ENCODE data around the gene GANAB. TPM values are rescaled to one million over a fixed set of nuclear protein-coding genes. Genes with fewer than 3 reads are reported as not detected.
A peak's percentile ranks its signal among the peaks of the same experiment; 100 is the strongest.

Gene GANAB
- total RNA-seq, 6 donors from 2014 or later: 82.3 to 240 (median 138) TPM

DNA sequence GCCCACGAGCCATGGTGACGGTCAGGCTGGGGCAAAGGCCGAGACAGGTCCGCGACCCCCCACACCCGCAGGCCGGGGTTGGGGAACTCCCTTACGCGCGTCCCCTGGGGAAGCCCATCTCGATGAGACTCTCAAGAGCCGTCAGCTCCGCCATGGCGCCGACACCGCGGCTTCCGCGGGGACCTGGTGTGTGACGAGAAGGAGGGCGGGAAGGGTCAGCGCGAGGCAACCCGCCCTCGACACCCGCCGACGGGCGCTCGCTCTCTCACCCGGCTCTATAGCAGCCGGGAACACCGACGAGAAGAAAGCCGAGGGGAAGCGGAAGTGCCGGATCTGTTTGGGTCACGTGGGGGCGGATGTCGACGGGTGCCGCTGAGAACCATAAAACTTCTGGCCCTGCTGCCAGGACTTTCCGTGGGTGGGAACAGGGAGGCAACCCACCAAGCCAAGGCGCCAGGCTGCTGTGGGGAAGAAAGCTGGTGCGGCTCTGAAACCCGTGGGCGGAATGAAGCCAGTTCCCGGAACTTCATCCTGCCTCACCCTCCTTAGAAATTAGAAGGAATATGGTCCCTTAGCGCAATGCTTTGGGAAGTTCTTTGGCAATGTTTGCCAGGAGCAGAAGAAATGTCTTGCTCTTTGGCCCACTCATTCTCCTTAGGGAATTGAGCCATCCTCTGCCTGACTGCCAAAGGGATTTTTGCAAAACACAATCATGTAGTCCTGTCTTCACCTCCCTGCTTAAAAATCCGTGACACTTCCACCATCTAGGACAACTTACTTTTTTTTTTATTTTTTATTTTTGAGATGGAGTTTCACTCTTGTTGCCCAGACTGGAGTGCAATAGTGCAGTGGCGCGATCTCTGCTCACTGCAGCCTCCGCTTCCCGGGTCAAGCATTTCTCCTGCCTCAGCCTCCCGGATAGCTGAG lies 32.6 kb upstream of the GANAB start, which contains the start of gene UBXN1:
Gene UBXN1, minus strand, starts transcription at position 304 of the 927 bp plus-strand sequence. Its CDS starts 150 bp downstream, at position 154.
- WGBS, 2 donors: 8 to 21% methylated on average over 19 to 52 of the region's 55 CpGs
- ATAC-seq (ENCODE audit: low FRiP score in 2 of 2) (peak; percentile 93 to 96), DNase-seq (peak; percentile 89 to 92)
- H3K4me1 ChIP-seq: peaks cover 15 to 43% (median 24%) of the 10 kb centered on the region in 4 donors
- H3K9me3 ChIP-seq: no peaks in the 10 kb centered on the region
- peaks cover 2 to 35% (median 15%) of the 10 kb centered on the region in 4 donors for H3K36me3 ChIP-seq
- TF ChIP-seq EP300 (IDR thresholded peaks at IDR 0.05): peak in 2 of 4 donors; percentile 12 to 64
- TF ChIP-seq POLR2AphosphoS5 (IDR thresholded peaks at IDR 0.05): peak; percentile 94 to 97
- TF ChIP-seq POLR2A (IDR thresholded peaks at IDR 0.05): peak in 3 of 4 donors; percentile 56 to 85 (median 57)
- peak in 1 of 6 experiments; percentile 12 for TF ChIP-seq CTCF (IDR thresholded peaks at IDR 0.05)
- H3K27ac ChIP-seq: peak within 1 kb of the TSS; percentile 88 to 96 (median 92)
- no peaks in the 10 kb centered on the region for H3K27me3 ChIP-seq
- peak within 1 kb of the TSS; percentile 79 to 95 (median 88) for H3K4me3 ChIP-seq

DNA sequence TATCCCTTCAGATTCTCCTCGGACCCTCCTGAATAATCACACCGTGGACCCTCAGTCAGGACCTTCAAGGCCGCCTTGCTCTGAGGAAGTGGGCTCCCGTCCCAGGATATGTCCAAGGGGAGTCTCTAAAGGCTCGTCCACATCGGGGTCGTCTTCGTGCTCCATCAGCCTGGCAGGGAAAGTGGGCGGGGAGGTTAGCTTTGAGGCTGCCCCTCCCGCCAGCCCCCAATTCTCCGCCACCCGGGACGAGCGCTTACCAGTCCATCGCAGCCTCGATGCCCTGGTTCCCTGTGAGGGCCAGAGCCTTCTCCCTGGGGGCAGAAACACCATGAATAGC lies 32.0 kb upstream of the GANAB start:
- Histone ChIP-seq H3K4me1 (peaks cover 16 to 44% (median 24%) of the 10 kb centered on the region in 4 donors), H3K4me3 (peak overlapping the region; percentile 79 to 95 (median 88)), H3K36me3 (peaks cover 2 to 41% (median 15%) of the 10 kb centered on the region in 4 donors), H3K9me3 (no peaks in the 10 kb centered on the region), H3K27ac (peak overlapping the region; percentile 88 to 96 (median 92)), H3K27me3 (no peaks in the 10 kb centered on the region)
- 3 to 14% methylated on average over 2 to 16 of the region's 16 CpGs for WGBS, 2 donors
- no peak for TF ChIP-seq EP300 (IDR thresholded peaks at IDR 0.05)
- TF ChIP-seq CTCF (IDR thresholded peaks at IDR 0.05): no peak
- TF ChIP-seq POLR2A (IDR thresholded peaks at IDR 0.05): no peak
- no peak for TF ChIP-seq POLR2AphosphoS5 (IDR thresholded peaks at IDR 0.05)
- DNase-seq: no peak
- no peak for ATAC-seq (ENCODE audit: low FRiP score in 2 of 2)

GRCh38 chr11:62677714-62678113 lies 31.3 kb upstream of the GANAB start:
- 79 to 87% methylated on average over 15 of the region's 15 CpGs for WGBS, 2 donors
- H3K36me3 ChIP-seq: peaks cover 2 to 44% (median 15%) of the 10 kb centered on the region in 4 donors
- H3K27ac ChIP-seq: peak overlapping the region in 2 of 4 donors; percentile 93 to 96

DNA sequence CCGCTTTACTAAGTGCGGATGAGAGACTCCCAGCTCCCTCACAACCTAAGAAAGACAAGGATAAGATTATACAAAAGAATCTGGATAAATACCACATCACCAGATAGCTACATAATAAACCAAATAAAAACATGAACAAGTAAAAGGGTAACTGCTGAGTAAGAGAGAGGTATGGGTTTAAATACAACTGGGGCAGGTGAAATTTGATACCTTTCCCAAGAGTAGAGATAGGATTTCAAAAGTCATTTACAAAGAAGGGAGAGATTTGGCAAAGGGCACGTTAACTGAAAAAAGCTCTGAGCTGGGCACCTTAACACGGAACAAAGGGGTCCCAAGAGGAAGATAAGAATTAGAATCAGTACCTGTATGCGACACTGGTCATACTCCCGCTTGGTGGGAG lies 30.7 kb upstream of the GANAB start:
- H3K27ac ChIP-seq: no peak overlapping the region
- no peaks in the 10 kb centered on the region for H3K27me3 ChIP-seq
- DNase-seq (no peak), ATAC-seq (ENCODE audit: low FRiP score in 2 of 2) (no peak)
- H3K36me3 ChIP-seq: peaks cover 2 to 44% (median 15%) of the 10 kb centered on the region in 4 donors
- H3K9me3 ChIP-seq: no peaks in the 10 kb centered on the region
- H3K4me1 ChIP-seq: peaks cover 28 to 56% (median 35%) of the 10 kb centered on the region in 4 donors
- no peak overlapping the region for H3K4me3 ChIP-seq
- WGBS, 2 donors: 87 to 89% methylated on average over 6 of the region's 6 CpGs
- TF ChIP-seq POLR2AphosphoS5 (IDR thresholded peaks at IDR 0.05) (no peak), EP300 (IDR thresholded peaks at IDR 0.05) (no peak), CTCF (IDR thresholded peaks at IDR 0.05) (no peak), POLR2A (IDR thresholded peaks at IDR 0.05) (no peak)

More at GRCh38 chr11:62677714-62678113, 31.3 kb upstream of the GANAB start:
- no peak for DNase-seq
- Histone ChIP-seq H3K4me1 (peaks cover 23 to 51% (median 30%) of the 10 kb centered on the region in 4 donors), H3K27me3 (no peaks in the 10 kb centered on the region), H3K4me3 (peak overlapping the region in 1 of 4 donors; percentile 85), H3K9me3 (no peaks in the 10 kb centered on the region)
- no peak for TF ChIP-seq CTCF (IDR thresholded peaks at IDR 0.05)
- no peak for TF ChIP-seq POLR2A (IDR thresholded peaks at IDR 0.05)
- no peak for TF ChIP-seq POLR2AphosphoS5 (IDR thresholded peaks at IDR 0.05)
- no peak for TF ChIP-seq EP300 (IDR thresholded peaks at IDR 0.05)
- no peak for ATAC-seq (ENCODE audit: low FRiP score in 2 of 2)

Data from upper lobe of left lung (tissue), 6 donors.